RPMI7951 (cell line): Measurements from ENCODE around the gene WDFY2. TPM values are rescaled to one million over a fixed set of nuclear protein-coding genes. Genes with fewer than 3 reads are reported as not detected.

Experiments
- DNase-seq: peaks from one replicate; pipeline ENCODE4 v3.0.0-alpha.2; 2012; ENCODE audit warnings: low read depth
- total RNA-seq: library from RNA; depleted of rRNA; stranded (reverse); fragments of >200 nt; shearing (Covaris generic); gene quantifications from 2 replicates; pipeline ENCODE4 v1.2.3, GENCODE V29; 2014

WDFY2 gene
- total RNA-seq, 1 experiment from 2014 or later: 3.4 TPM

- DNase-seq: no peak
Measured at GRCh38 chr13:51601601-51602565, 17.6 kb downstream of the WDFY2 start.

- DNase-seq: no peak
Measured at GRCh38 chr13:51603716-51604115, 19.5 kb downstream of the WDFY2 start.

GRCh38 chr13:51605698-51606097 lies 21.4 kb downstream of the WDFY2 start:
- DNase-seq: no peak

GRCh38 chr13:51607165-51607564 lies 22.9 kb downstream of the WDFY2 start:
- DNase-seq: no peak

GRCh38 chr13:51608857-51609406 lies 24.7 kb downstream of the WDFY2 start:
- no peak for DNase-seq

- DNase-seq: no peak
Measured at GRCh38 chr13:51612867-51613266, 28.6 kb downstream of the WDFY2 start.

- DNase-seq: no peak
Measured at GRCh38 chr13:51613535-51613934, 29.3 kb downstream of the WDFY2 start.

GRCh38 chr13:51614350-51614786 lies 30.1 kb downstream of the WDFY2 start:
- peak; percentile 74 for DNase-seq

GRCh38 chr13:51618626-51619025 lies 34.4 kb downstream of the WDFY2 start:
- no peak for DNase-seq

GRCh38 chr13:51619614-51620013 lies 35.4 kb downstream of the WDFY2 start:
- DNase-seq: peak; percentile 76

- no peak for DNase-seq
Measured at GRCh38 chr13:51620165-51620983, 36.1 kb downstream of the WDFY2 start.

GRCh38 chr13:51621602-51622001 lies 37.3 kb downstream of the WDFY2 start:
- no peak for DNase-seq

- peak; percentile 91 for DNase-seq
Measured at GRCh38 chr13:51623473-51623872, 39.2 kb downstream of the WDFY2 start.

GRCh38 chr13:51624207-51624606 lies 39.9 kb downstream of the WDFY2 start:
- no peak for DNase-seq

- no peak for DNase-seq
Measured at GRCh38 chr13:51624695-51625345, 40.6 kb downstream of the WDFY2 start.

GRCh38 chr13:51625555-51626345 lies 41.5 kb downstream of the WDFY2 start:
- no peak for DNase-seq

GRCh38 chr13:51626749-51627148 lies 42.5 kb downstream of the WDFY2 start:
- no peak for DNase-seq

GRCh38 chr13:51628059-51628852 lies 44.0 kb downstream of the WDFY2 start:
- DNase-seq: no peak

- no peak for DNase-seq
Measured at GRCh38 chr13:51629491-51630287, 45.4 kb downstream of the WDFY2 start.
